Mucosa of descending colon (tissue), 3 donors: Measurements from ENCODE around the gene CCNYL1. TPM values are rescaled to one million over a fixed set of nuclear protein-coding genes. Genes with fewer than 3 reads are reported as not detected.
"Not testable (repeated sequence)": the region's sequence is repeated elsewhere in the genome, so short reads cannot be mapped to it uniquely, and the experiment has no call there.

ENCODE experiments used
- ATAC-seq: fragments of 200-7000 bp; cut with Tn5 transposase; one replicate; pipeline ENCODE4 v1.9.1; 2020; ENCODE audit warnings: mild to moderate bottlenecking, moderate library complexity
- DNase-seq, 3 donors: peaks; one replicate each; pipeline ENCODE4 v3.0.0-alpha.2; 2020
- H3K36me3 ChIP-seq: fragments of 200-600 bp; one replicate; pipeline ENCODE4 v1.8.0; 2021; ENCODE audit warnings: low read depth, mild to moderate bottlenecking
- H3K4me1 ChIP-seq: fragments of 200-600 bp; one replicate; pipeline ENCODE4 v1.8.0; 2021; ENCODE audit warnings: low read depth, mild to moderate bottlenecking
- H3K4me3 ChIP-seq: fragments of 200-600 bp; one replicate; pipeline ENCODE4 v1.8.0; 2021; ENCODE audit warnings: mild to moderate bottlenecking
- H3K9me3 ChIP-seq: fragments of 200-600 bp; one replicate; pipeline ENCODE4 v1.8.0; 2021; ENCODE audit warnings: mild to moderate bottlenecking
- CTCF ChIP-seq: fragments of 200-600 bp; IDR thresholded peaks from one replicate; pipeline ENCODE4 v1.8.0; 2022; ENCODE audit warnings: antibody characterized with exemption, mild to moderate bottlenecking
- intact Hi-C, 2 donors: fragments of 100-400 bp; cut with DNase I in 1 of 2; cut with micrococcal nuclease in 1 of 2; formaldehyde crosslinking; loops; one replicate each; pipeline versions ENCODE4 v1.11.0 to v1.11.1; 2022; cut with DNase I, micrococcal nuclease
- total RNA-seq, 3 donors: library from RNA; stranded (reverse); fragmentation: NEBNext Ultra II Directional in 2 of 3; extraction: Animal tissue kit (Norgen Biotek cat#: 25700) in 2 of 3; gene quantifications; one replicate each; pipeline versions ENCODE4 v1.2.1 to v1.2.4, GENCODE V29; 2021 to 2023
- donor health status: DM: no; HTN: no; CAD: no; lungs with moderate emphysema.
- donor health status: DM: no; HTN: no; CAD: no.
- donor health status: DM: no; HTN: yes; CAD: no.

The CCNYL1 gene
- total RNA-seq, 3 donors from 2014 or later, result 27.8 to 53.9 (median 32.0) TPM

GRCh38 chr2:207718521-207718920, 7.1 kb downstream of the CCNYL1 start:
- no peak for TF ChIP-seq CTCF
- no peak for ATAC-seq
- DNase-seq, result no peak
- no peaks in the 10 kb centered on the region for H3K9me3 ChIP-seq
- no peaks in the 10 kb centered on the region for H3K36me3 ChIP-seq
- no peak overlapping the region for H3K4me3 ChIP-seq
- intact Hi-C loops, result no loop called here
- H3K4me1 ChIP-seq, result peaks cover 4% of the 10 kb centered on the region

GRCh38 chr2:207719008-207719407, 7.6 kb downstream of the CCNYL1 start:
- no peaks in the 10 kb centered on the region for H3K36me3 ChIP-seq
- ATAC-seq, result no peak
- no peak overlapping the region for H3K4me3 ChIP-seq
- DNase-seq, result no peak
- H3K4me1 ChIP-seq, result peaks cover 4% of the 10 kb centered on the region
- H3K9me3 ChIP-seq, result no peaks in the 10 kb centered on the region
- intact Hi-C loops, result no loop called here
- TF ChIP-seq CTCF, result no peak

- H3K4me3 ChIP-seq, intact Hi-C loops, H3K4me1 ChIP-seq, H3K9me3 ChIP-seq, ATAC-seq, DNase-seq, H3K36me3 ChIP-seq: not testable (repeated sequence)
Observed at GRCh38 chr2:207719655-207720054, 8.2 kb downstream of the CCNYL1 start.

- ATAC-seq (peak; percentile 49), DNase-seq (no peak)
- Histone ChIP-seq H3K4me1 (peaks cover 4% of the 10 kb centered on the region), H3K9me3 (no peaks in the 10 kb centered on the region), H3K4me3 (no peak overlapping the region), H3K36me3 (no peaks in the 10 kb centered on the region)
- TF ChIP-seq CTCF, result no peak
- intact Hi-C loops, result no loop called here
Observed at GRCh38 chr2:207720517-207721187, 9.2 kb downstream of the CCNYL1 start.

- no peak for TF ChIP-seq CTCF
- peaks cover 4% of the 10 kb centered on the region for H3K4me1 ChIP-seq
- DNase-seq, result no peak
Observed at GRCh38 chr2:207722773-207723424, 11.5 kb downstream of the CCNYL1 start.

GRCh38 chr2:207723425-207723787, 12.0 kb downstream of the CCNYL1 start:
- DNase-seq (peak in 1 of 3 donors; percentile 44), ATAC-seq (peak; percentile 72)
- intact Hi-C loops, H3K4me3 ChIP-seq, H3K4me1 ChIP-seq, H3K36me3 ChIP-seq, H3K9me3 ChIP-seq: not testable (repeated sequence)

More at GRCh38 chr2:207722773-207723424, 11.5 kb downstream of the CCNYL1 start:
- intact Hi-C loops, result no loop called here
- Histone ChIP-seq H3K9me3 (no peaks in the 10 kb centered on the region), H3K36me3 (no peaks in the 10 kb centered on the region), H3K4me3 (no peak overlapping the region)
- no peak for ATAC-seq
